Ureter (tissue), 1 donor: Measurements from ENCODE around the gene PEX10. TPM values are rescaled to one million over a fixed set of nuclear protein-coding genes. Genes with fewer than 3 reads are reported as not detected.
"Not testable (repeated sequence)": the region's sequence is repeated elsewhere in the genome, so short reads cannot be mapped to it uniquely, and the experiment has no call there.

Experiments used
- DNase-seq: peaks from one replicate; pipeline ENCODE4 v3.0.0-alpha.2; 2020; ENCODE audit warnings: low spot score
- total RNA-seq: library from RNA; stranded (reverse); gene quantifications from one replicate; pipeline ENCODE4 v1.2.4, GENCODE V29; 2023
- donor health status: DM: yes; HTN: yes; CAD: no.

The PEX10 gene
- total RNA-seq = 30.7 TPM

DNA sequence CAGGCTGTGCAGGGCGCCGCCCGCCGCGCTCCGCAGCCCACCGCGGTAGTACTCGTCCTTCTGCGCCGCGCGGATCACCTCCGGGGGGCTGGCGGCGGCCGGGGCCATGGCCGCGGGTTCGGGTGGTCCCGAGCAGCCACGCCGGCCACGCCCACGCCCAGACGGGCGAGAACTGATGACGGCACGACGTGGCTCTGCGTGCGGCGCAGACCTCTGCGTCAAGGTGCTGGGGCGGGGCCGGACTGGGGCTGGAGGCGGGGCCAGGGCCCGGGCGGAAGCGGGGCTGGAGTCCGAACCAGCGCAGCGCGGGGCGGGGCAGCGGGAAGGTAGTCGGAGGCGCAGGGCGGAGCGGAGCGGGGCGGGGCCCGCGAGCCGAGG, at the start of gene PEX10:
PEX10 (minus strand) TSS at position 170 of the 378 bp plus-strand sequence; CDS start at position 108, 62 bp downstream.
- peak; percentile 98 for DNase-seq

DNA sequence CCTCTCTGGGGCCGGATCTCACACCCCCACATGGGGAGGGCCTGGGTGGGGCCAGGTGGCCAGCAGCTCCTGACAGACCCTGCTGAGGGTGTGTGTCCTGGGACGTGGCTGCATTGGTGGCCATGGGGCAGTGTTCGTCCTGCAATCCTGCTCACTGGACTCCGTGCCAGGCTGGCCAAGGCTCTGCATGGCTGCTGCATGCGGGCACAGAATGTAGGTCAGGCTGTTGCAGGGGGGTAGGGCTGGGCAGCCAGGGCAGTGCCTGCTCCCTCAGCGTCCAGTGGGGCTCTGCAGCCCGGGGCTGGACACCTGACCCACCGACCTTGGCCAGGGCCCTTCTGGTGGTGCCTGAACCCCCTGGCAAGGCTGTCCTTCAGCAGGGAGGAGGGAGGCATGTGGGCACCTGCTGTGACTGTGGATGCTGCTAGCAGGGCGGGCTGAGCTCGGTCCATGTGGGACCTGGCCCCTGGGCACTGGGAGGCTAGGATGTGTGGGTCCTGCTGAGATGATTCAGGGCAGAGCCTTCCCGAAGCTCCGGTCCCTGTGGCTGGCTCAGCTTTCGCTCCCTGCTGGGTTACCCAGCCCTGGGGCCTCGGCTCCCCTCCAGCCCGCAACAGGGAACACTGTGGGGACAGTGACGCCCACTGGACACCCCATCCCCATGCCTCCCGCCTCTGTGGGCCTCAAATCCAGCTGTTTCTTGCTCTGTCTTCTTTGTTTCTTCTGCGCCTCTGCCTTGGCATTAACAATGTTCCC, 48.8 kb upstream of the PEX10 start:
- DNase-seq = no peak

DNA sequence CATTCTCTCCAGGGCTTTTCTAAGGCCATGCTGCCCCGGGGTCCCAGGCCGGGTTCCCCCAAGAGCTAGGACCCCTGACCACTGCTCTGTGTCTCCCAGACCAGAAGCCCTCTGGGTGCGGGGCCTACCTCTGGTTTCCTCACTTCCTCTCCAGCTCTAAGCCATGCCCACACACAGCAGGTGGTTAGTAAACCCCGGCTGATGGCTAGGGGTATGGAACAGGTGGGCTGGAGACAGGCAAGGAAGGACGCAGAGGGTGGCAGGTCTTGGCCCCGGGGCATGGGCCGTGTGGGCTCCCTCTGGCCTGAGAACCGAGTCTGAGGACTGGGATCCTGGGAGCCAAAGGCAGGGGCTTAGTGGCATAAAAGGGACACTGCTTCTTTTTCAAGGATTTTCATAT, 47.8 kb upstream of the PEX10 start:
- DNase-seq = no peak

DNA sequence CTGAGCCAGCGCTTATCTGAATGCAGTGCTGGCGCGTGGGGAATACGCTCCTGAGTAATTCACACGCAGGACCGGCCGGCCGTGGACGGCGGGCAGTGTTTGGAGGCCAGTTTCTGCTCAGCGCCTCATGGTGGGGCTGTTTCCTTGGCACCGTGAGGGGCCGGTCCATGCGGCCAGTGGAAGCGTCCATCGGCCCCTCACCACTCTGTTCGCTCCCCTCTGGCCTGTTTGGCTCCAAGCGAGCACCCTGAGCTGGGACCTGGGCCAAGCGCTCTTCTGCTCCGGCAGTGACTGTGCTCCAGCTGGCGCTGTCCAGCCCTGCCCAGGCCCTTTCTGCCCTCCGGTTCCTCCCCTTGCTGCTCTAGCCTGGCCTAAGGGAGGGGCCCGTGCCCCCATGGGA, 47.4 kb upstream of the PEX10 start:
- no peak for DNase-seq

DNA sequence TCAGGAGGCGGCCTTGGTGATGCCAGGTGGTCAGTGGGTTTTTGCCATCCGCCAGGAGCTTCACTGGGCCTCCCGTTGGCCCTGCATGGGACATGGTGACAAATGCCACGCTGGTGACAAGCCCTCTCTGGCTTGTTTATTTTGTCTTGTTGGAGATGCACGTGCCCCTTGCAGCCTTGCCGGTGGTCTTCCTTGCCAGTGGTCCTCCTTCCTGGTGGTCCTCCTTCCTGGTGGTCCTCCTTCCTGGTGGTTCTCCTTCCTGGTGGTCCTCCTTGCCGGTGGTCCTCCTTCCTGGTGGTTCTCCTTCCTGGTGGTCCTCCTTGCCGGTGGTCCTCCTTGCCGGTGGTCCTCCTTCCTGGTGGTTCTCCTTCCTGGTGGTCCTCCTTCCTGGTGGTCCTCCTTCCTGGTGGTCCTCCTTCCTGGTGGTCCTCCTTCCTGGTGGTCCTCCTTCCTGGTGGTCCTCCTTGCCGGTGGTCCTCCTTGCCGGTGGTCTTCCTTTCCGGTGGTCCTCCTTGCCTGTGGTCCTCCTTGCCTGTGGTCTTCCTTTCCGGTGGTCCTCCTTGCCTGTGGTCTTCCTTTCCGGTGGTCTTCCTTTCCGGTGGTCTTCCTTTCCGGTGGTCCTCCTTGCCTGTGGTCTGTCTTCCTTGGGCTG, 46.9 kb upstream of the PEX10 start:
- not testable (repeated sequence) for DNase-seq

DNA sequence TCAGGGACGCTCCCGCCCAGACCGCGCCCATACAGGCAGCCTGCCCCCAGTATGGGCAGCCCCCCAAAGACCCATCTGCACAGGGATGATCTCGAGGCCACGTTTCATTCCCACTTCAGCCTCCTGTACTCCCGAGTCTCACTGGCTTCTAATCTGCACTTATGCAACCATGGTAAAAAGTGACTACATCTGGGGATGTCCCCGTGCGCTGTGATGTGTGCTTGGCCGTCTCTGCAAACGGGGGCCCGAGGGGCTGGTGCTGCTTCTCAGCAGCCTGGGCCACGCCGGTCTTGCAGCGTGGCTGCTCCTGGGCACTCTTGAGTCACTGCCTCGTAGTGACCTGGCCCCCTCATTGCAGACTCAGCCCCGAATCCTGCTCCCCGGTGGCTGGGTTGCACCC, 46.3 kb upstream of the PEX10 start:
- no peak for DNase-seq

DNA sequence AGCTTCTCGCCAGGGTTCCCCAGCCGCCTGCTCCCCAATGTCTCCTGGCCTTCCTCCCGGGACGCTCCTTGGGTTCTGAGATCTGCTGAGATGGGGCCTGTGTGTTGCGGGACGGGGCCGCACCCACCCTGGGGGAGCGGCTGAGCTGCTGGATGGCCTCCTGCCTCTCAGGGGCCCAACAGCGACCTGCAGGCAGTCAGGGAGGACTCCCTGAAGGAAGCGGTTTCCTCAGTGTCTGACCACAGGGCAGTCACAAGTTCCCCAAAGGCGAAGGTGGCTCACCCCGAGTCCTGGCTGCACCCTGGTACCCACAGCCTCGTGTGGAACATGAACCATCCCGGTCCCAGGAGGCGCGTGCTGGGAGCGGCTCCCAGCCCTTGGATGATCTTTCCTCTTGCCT, 45.1 kb upstream of the PEX10 start:
- no peak for DNase-seq

DNA sequence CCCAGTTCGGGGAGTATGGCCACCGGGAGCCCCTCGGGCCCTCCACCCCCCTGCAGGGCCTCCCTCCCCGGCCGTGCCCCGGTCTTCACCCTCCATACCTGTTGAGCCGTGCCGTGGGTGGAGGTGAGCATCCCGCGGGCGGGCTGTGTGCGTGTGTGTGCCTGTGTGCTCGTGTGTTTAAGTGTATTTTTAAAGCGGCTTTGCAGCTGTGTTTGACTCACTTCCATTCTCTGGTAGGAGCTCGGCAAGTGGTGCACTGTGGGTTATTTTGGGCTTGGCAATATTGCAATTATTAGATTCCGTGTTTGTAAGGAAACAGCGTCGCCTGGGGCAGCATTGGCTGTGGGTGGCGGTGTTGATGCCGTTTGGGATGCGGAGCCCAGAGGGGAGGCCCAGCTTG, 43.4 kb upstream of the PEX10 start:
- no peak for DNase-seq

DNA sequence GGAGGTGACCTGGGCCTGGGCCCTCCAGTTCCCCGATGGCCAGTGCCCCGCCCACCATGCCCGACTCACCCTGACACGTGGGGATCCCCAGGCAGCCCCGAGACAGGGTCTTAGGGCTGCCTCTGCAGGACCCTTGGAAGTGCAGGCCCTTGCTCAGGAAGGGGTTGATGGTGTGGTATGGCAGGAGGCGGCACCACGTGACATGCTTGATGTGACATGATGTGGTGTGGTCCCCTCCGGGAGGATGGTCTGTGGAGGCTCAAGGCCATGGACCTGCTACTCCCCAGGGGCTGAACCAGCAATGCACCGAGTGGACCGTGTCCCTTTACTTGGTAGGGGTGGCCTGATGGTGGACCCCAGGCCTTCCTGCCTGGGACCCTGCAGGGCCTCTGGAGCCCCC, 41.9 kb upstream of the PEX10 start:
- DNase-seq = no peak

DNA sequence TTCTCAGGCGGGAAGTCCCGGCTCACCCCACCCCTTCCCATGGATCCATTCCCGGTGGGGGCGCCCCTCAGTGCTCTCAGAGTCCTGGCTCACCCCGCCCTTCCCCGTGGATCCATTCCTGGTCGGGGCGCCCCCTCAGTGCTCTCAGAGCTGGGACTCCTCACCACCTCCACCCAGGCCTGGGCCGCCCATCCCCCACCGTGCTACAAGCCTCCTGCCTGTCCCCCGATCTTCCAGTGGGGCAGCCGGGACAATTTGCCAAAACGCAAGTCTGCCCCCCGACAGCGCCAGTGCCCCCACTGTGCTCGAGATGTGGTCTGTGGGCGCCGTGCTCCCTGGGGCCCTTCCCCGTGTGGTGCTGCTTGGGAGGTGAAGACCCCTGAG, 40.6 kb upstream of the PEX10 start:
- DNase-seq = no peak

DNA sequence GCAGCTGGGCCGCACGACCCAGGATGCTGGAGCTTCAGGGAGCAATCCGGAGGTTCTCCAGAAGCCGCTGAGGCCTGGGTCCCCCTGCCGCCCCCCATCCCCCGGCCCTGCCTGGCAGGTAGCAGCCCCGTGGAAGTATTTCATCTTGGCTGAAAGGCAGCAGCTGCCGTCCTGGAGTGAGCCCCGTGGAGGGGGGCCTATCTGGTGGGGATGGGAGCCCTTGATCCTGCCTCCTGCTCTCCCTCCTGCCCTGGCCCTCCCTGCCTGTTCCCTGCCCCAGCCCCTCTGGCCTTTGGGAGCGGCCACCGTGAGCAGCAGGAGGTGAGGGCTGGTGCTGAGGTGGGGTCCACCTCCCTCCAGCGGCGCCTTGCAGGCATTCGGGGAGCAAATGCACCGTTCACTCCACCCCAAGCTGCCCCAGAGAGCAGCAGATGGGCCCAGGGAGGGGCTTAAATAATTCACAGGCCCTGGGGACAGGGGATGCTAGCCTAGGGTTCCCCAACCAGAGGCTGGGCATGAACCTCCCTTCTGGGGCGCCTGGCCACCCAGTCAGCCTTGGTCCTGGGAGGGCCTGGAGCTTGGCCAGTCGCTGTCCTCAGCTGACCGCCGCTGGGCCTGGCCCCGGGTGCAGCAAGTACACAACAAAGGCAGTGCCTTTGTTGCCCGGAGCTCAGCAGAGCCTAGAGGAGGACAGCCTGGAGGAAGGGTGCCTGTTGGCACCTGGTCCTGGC, 40.0 kb upstream of the PEX10 start:
- no peak for DNase-seq

DNA sequence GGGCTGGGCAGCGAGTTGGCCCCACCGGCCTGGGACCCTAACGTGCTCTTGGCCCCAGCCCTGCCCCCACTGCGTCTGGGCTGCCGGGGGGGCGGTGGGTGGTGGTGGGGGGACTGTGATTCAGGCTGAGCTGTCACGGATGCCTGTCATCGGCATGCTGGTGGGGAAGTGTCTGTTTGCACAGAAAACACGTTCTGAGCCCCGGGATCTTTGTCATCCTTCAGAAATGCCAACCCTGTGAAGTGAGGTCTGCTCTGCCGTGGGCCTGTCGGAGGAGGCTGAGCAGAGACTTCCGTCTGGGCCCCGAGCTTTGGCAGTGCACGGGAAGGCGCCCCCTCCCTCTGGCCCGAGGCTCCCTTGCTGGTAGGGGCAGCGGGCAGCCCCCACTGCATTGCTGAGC, 39.4 kb upstream of the PEX10 start:
- DNase-seq = no peak

DNA sequence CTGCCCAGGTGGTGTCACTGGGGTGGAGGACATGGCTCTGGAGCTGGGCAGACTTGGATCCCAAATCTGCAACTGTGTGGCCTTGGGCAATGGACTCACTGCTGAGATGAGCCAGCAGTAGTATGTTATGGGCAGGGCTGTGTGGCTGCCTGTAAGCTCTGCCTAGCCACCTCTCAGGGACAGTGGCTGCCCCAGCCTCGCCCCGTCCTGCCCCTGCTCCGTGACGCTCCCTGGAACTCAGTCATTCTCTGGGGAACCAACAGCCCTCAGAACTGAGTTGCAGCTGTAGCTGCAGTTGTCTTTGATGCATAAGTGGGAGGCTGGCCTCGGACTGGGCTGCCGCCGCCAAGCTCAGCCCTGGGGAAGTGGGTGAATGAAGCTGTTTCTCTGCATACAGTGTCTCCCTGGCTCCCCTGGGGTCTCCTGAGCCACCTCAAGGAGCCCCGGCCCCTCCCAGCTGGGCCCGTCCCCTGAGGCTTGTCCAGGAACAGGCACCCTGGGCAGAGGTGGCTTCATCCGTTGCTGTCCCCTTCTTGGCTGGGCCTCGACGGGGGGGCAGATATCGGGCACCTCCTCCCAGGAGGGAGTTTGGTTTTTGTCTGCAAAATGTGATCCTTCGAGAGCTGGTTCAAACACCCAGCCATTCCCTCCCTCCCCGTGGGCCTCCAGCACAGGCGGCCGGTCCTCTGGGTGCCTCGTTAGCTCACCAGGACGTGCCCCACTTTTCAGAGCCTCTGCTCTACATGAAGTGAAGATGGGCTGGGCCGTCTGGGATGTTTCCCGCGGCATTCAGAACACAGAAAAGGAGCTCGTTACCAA, 37.5 kb upstream of the PEX10 start:
- DNase-seq = no peak

DNA sequence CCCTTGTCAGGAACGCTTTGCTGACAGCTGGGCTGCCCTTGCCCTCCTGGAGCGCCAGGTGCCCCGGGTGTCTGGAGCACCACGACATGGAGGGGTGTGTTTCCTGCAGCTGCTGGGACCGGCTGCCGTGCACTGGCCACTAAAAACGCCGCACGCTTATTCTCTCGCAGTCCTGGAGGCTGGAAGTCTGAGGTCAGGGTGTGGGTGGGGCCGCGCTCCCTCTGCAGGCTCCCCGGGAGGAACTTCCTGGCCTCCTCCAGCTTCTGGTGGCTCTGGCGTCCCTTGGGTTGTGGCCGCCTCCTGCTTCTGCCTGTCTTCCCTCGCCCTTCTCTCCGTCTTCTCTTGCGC, 35.7 kb upstream of the PEX10 start:
- DNase-seq = no peak

DNA sequence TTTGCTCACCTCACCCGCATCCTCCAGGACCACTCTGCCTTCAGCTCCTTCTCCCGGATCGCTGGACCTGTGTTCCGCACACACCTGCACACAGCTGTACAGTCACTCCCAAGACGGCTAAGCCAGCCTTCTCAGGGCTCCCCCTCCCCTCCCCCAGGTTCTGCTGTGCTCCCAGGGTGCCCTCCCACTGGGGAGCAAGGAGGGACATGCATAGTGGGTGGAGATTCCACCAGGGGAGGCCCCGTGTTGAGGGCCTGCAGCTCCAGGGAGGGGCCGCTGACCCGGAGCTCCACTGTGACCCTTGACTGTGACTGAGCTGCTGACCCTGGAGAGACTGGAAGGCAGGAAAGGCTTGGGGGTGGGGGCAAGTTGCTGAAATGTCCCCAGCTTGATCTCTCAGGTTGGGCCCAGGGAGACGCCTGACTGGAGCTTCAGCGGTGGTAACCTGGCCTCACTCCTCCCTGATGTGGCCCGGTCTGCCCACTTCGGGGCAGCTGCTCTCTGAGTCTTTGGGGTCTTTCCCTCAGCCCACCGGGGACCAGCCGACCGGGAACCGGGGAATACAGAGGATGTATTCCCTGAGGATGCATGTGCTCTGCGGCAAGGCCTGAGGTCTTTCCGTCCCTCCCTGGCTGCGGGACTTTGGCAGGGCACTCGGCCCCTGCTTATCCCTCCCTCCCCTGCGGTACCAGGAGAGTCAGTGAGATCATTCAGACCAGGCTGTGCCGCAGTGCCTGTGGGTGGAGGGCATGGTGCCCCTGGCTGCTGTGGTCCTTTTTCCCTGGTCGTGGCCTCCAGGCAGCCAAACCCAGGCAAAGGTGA, 35.1 kb upstream of the PEX10 start:
- no peak for DNase-seq

DNA sequence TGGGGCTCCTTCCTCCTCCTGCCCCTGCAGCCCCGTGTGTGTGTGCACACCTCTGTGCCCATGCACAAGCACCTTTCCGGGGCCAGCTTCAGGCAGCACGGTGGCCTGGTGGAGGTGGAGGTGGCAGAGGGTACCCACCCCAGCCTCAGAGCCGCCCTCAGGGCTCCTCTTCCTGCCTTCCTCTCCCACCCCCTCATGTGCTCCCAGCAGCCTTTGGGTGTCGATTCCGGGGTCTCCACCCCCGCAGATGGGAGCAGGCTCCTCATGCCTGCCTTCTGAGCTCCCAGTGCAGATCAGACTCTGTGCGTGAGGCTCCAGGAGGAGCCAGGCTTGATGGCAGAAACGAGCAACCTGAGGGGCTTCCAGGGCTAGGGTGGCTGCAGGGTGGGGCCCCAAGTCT, 34.5 kb upstream of the PEX10 start:
- no peak for DNase-seq

DNA sequence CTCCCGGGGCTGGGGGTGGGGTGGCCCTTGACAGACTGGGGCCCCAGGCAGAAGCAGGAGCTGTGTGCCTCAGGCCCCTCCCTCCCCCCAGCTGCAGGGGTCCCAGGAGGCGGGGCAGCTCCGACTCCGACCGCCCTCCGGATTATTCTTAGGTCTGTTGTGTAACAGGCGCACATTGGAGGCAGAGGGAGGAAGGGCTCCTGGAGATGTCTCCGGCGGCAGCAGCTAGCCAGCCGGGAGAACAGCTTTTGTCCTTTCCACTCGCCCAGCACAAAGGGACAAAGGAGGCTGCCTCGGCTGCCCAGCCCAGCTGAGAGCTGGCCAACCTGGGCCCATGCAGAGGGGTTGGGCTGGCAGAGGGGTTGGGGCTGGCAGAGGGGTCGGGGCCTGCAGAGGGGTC, 34.0 kb upstream of the PEX10 start:
- no peak for DNase-seq

DNA sequence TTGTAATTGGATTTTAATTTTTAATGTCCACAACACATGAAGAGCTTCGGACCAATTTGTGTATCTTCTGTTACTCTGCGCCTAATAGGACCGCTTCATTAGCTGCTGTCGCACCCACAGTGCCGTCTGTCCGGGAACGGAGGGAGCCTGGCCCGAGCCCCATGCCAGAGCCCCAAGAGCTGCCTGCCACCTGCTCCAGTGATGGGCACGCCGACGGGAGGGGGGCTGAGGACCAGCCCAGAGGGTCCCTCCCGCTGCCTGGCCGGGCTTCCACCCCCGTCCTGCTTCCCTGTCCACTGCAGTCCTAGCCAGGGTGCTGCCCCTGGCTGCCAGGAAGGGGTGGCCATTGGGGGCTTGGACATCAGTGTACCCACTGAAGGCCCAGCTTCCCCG, 33.5 kb upstream of the PEX10 start:
- DNase-seq = no peak

DNA sequence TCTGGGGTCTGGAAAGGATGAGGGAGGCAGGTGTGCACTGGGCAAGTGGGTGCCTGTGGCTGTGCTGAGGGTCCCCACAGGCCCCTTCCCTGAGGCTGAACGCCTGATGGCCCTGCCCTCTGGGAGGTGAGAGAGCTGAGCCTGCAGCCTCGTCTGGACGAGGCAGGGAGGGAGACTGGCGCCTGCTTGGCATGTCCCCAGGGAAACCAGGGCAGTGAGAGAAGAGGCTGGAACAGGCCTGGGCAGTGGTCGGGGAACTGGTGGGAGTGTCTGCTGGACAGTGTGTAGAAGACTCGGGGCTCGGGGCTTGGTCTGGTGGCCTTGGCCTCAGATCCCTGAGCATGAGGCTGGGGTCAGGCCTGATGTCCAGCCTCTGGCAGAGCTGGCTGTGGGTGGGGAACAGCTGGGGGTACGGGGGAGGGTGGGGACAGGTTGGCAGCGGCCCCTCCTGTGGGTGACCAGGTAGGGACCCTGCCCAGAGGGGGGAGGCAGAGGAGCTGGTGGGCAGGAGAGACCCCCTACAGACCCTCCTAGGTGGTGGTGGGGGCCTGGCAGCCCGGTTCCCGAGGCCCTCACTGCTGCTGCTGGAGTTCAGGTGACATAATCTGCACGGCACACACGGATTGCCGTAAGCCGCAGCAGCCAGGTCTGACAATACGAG, 32.9 kb upstream of the PEX10 start:
- no peak for DNase-seq

DNA sequence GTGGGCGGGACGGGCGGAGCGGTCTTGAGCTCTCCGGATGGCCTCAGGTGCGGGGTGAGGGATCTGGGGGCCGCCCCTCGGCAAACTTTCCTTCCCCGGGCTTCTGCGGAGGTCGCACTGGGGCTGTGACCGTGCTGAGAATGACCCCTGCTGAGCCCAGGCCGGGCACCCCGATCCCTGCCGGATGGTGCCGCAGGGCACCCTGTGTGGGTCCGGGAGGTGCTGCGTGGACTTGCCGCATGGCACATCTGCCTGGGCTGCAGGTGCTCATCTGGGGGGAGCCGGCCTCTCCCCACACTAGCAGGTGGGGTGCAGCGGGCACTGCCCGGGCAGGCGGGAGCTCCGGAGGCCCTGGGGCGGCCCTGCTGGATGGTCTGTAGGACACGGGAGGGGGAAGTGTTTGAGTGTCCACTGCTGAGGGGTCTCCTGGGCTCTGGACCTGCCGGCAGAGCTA, 31.8 kb upstream of the PEX10 start:
- DNase-seq = no peak
